Motor neuron (in vitro differentiated cells): ENCODE results near the gene MPHOSPH9. TPM values are rescaled to one million over a fixed set of nuclear protein-coding genes. Genes with fewer than 3 reads are reported as not detected.

Source experiments
- ATAC-seq, 8 experiments: fragments of 200-7000 bp; cut with Tn5 transposase; replicated peaks in 6 of 8; 2 replicates each; pipeline ENCODE4 v1.8.0; 2021; ENCODE audit warnings: mild to moderate bottlenecking in 8 of 8, moderate library complexity in 8 of 8
- H3K27ac ChIP-seq, 2 donors: fragments of 250-450 bp; sonication (Bioruptor Pico); 2 replicates each; pipeline ENCODE4 v1.9.0; 2021; ENCODE audit warnings: antibody characterized with exemption in 2 of 2, mild to moderate bottlenecking in 2 of 2, moderate library complexity in 1 of 2
- H3K4me1 ChIP-seq, 2 donors: fragments of 250-450 bp; sonication (Bioruptor Pico); replicated peaks in 1 of 2; 2 replicates each; pipeline ENCODE4 v1.6.1; 2021; ENCODE audit warnings: antibody characterized with exemption in 2 of 2, mild to moderate bottlenecking in 2 of 2, moderate library complexity in 1 of 2
- H3K4me3 ChIP-seq, 5 donors: fragments of 250-450 bp; sonication (Bioruptor Pico); 2 replicates each; pipeline ENCODE4 v1.9.0; 2021; ENCODE audit warnings: antibody characterized with exemption in 5 of 5, mild to moderate bottlenecking in 5 of 5, moderate library complexity in 4 of 5
- WGBS, 10 experiments: fragments of 450-650 bp; shearing (Covaris generic); methylation state at CpG; one replicate each; pipeline ENCODE4 v1.0.0; 2022; 5-methylcytosine and 5-hydroxymethylcytosine counted together
- in situ Hi-C, 9 experiments: fragments of 400-800 bp; cut with MboI; loops; one replicate each; pipeline ENCODE4 v1.15.0; 2021; ENCODE audit warnings: low sequenced_read_pairs in 9 of 9, low pct_unique_long_range_greater_than_20kb in 2 of 9; ENCODE audit not compliant: unreplicated experiment in 9 of 9
- total RNA-seq, 8 experiments: library from RNA; unstranded; fragments of 300-600 nt; gene quantifications; 2 replicates each; pipeline versions ENCODE4 v1.2.3 to v1.2.4, GENCODE V29; 2022

MPHOSPH9 gene, protein sequence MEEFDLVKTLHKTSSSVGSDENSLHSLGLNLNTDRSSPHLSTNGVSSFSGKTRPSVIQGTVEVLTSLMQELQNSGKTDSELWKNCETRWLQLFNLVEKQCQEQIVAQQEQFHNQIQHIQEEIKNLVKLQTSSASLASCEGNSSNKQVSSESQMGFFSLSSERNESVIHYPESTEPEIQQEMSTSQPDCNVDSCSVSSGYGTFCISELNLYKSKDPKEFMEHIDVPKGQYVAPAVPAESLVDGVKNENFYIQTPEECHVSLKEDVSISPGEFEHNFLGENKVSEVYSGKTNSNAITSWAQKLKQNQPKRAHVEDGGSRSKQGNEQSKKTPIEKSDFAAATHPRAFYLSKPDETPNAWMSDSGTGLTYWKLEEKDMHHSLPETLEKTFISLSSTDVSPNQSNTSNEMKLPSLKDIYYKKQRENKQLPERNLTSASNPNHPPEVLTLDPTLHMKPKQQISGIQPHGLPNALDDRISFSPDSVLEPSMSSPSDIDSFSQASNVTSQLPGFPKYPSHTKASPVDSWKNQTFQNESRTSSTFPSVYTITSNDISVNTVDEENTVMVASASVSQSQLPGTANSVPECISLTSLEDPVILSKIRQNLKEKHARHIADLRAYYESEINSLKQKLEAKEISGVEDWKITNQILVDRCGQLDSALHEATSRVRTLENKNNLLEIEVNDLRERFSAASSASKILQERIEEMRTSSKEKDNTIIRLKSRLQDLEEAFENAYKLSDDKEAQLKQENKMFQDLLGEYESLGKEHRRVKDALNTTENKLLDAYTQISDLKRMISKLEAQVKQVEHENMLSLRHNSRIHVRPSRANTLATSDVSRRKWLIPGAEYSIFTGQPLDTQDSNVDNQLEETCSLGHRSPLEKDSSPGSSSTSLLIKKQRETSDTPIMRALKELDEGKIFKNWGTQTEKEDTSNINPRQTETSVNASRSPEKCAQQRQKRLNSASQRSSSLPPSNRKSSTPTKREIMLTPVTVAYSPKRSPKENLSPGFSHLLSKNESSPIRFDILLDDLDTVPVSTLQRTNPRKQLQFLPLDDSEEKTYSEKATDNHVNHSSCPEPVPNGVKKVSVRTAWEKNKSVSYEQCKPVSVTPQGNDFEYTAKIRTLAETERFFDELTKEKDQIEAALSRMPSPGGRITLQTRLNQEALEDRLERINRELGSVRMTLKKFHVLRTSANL
- 10 to 100 TPM; 24.8 to 88.3 (median 35.8) TPM for total RNA-seq

GRCh38 chr12:123232807-123233504 lies at the start of gene MPHOSPH9, which contains the start of gene MTRFR:
TSS of gene MPHOSPH9 (minus strand) at chr12:123233141. CDS start at chr12:123230364, 2,777 bp downstream.
TSS of gene MTRFR (plus strand) at chr12:123233436. CDS start at chr12:123253675, 20,239 bp downstream.
- in situ Hi-C loops: loop anchor here in 1 of 9 experiments (25.0 kb wide), 1 partner anchor 371 kb away; no protein-coding TSS in a partner anchor
- peak within 1 kb of the TSS; percentile 81 to 90 for H3K27ac ChIP-seq
- 0 to 6% (median 0%) methylated on average over 6 to 17 of the region's 66 CpGs; no CpG with 5 or more reads in 6 of the 10 experiments for WGBS, 10 experiments
- ATAC-seq: peak; percentile 92 to 95 (median 95)
- peak within 1 kb of the TSS; percentile 67 to 84 (median 79) for H3K4me3 ChIP-seq
- H3K4me1 ChIP-seq: peaks cover 6 to 16% of the 10 kb centered on the region in 2 donors

DNA sequence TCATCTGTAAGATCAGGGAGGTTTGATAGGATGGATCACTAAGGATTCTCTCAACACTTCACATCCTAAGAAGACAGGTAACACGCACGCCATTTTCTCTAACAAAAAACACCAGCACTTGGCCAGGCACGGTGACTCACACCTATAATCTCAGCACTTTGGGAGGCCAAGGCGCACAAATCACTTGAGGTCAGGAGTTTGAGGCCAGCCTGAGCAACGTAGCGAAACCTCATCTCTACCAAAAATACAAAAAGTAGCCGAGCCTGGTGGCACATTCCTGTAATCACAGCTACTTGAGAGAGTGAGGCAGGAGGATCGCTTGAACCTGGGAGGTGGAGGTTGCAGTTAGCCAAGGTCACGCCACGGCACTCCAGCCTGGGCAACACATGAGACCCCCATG lies 49.2 kb upstream of the MPHOSPH9 start:
- no peak for ATAC-seq

DNA sequence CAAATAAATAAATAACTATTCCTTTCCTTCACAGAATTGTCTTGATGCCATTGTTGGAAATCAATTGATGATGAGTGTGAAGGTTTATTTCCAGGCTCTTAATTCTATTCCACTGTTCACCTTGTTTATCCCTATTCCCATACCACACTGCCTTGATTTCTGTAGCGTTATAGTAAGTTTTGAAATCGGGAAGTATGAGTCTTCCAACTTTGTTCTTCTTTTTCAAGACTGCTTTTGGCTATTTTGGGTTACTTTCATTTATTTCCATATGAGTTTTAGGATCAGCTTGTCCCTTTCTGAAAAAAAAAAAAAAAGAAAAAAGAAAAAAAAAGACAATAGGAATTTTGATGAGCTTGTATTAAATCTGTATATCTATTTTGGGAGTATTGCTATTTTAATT lies 48.0 kb upstream of the MPHOSPH9 start:
- Histone ChIP-seq H3K4me1 (no peaks in the 10 kb centered on the region), H3K27ac (no peak overlapping the region), H3K4me3 (no peak overlapping the region)
- 70 to 100% (median 100%) methylated on average over 1 to 2 of the region's 2 CpGs; no CpG with 5 or more reads in 1 of the 10 experiments for WGBS, 10 experiments
- in situ Hi-C loops: no loop called here
- ATAC-seq: no peak

More for the DNA sequence above, 49.2 kb upstream of the MPHOSPH9 start:
- WGBS, 10 experiments: 67 to 100% (median 87%) methylated on average over 1 to 6 of the region's 10 CpGs; no CpG with 5 or more reads in 2 of the 10 experiments
- H3K4me1 ChIP-seq: peaks cover 0 to 3% of the 10 kb centered on the region in 2 donors
- H3K27ac ChIP-seq: no peak overlapping the region
- in situ Hi-C loops: no loop called here
- H3K4me3 ChIP-seq: no peak overlapping the region

DNA sequence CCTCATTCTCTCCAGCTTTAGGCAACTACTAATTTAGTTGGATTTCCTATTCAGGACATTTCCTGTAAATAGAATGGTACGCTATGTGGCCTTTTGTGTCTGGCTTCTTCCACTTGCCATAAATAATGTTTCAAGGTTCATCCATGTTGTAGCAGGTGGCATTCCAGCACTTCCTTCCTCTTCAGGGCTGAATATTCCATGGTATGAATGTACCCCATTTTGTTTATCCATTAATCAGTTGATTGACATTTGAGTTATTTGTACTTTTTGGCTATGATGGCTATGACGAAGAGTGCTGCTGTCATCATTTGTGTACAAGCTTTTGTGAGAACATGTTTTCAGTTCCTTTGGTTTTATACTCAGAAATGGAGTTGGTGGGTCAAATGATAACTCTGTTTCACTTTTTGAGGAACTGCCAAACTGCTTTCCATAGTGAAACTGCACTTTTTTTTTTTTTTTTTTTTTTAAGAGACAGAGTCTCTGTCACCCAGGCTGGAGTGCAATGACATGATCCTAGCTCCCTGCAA lies 45.2 kb upstream of the MPHOSPH9 start:
- peaks cover 2 to 3% of the 10 kb centered on the region in 2 donors for H3K4me1 ChIP-seq
- H3K27ac ChIP-seq: no peak overlapping the region
- H3K4me3 ChIP-seq: no peak overlapping the region
- WGBS, 10 experiments: 64 to 100% (median 86%) methylated on average over 1 to 2 of the region's 2 CpGs; no CpG with 5 or more reads in 1 of the 10 experiments
- in situ Hi-C loops: no loop called here
- ATAC-seq: no peak

DNA sequence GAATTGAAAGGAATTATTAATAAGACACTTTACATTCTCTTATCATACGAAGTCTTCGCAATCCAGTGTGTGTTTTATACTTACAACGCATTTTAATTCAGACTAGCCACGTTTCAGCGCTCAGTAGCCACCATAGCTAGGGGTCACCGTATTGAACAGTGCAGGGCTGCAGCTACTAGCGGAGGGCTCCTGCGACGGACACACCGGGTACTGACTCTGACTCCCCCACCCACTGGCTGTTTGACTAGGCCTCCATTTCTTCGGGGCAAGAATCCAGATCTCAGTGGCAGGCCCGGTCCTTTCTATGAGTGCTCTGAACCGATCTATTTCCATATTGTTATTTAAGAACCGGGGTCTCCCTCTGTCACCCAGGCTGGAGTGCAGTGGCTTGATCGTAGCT lies 40.2 kb upstream of the MPHOSPH9 start:
- Histone ChIP-seq H3K4me1 (peaks cover 19 to 23% of the 10 kb centered on the region in 2 donors), H3K27ac (no peak overlapping the region), H3K4me3 (no peak overlapping the region)
- in situ Hi-C loops: no loop called here
- WGBS, 10 experiments: 68 to 100% (median 85%) methylated on average over 2 to 14 of the region's 15 CpGs
- no peak for ATAC-seq

DNA sequence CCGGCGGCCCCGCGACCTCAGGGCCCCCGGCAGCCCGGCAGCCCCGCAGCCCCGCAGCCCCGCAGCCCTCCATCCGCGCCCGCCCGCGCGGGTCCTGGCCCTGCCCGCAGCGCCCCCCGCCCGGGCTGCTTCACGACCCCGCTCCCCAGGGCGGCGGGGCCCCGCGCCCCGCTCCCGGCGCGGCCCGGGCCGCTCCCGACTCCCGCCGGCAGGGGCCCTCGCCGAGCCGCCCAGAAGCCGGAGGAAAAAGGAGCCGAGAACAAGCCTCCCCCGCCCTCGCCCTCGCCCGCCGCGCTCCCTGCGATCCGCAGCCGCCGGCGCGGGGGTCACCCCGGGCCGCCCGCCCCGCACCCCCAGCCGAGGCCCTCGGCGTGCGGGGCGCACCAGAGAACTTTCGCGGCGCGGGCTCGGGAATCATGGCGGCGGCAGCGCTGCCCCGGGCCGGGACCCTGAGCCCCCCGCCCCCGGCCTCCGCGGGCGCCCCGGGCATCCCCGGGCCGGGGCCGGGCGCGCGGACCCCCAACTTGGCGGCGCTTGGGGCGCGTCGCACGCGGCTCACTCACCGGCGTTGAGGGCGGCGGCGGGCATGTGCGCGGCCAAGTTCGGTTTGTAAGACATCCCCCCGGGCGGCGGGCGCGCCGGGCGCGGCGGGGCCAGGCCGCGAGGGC lies 38.2 kb upstream of the MPHOSPH9 start:
- peaks cover 23 to 24% of the 10 kb centered on the region in 2 donors for H3K4me1 ChIP-seq
- peak overlapping the region; percentile 91 to 92 for H3K27ac ChIP-seq
- peak; percentile 21 to 71 (median 34) for ATAC-seq
- no CpG with 5 or more reads among the region's 108 CpGs for WGBS, 10 experiments
- peak overlapping the region; percentile 82 to 98 (median 97) for H3K4me3 ChIP-seq
- in situ Hi-C loops: no loop called here

- Histone ChIP-seq H3K4me1 (peaks cover 23 to 24% of the 10 kb centered on the region in 2 donors), H3K27ac (peak overlapping the region; percentile 91 to 92)
- ATAC-seq: peak in 7 of 8 experiments; percentile 0 to 7 (median 4)
These were observed 37.5 kb upstream of the MPHOSPH9 start for GRCh38 chr12:123270214-123271000.

GRCh38 chr12:123269896-123270213 lies 36.9 kb upstream of the MPHOSPH9 start:
- in situ Hi-C loops: no loop called here
- peak in 2 of 8 experiments; percentile 0 to 3 for ATAC-seq

More at GRCh38 chr12:123270214-123271000, 37.5 kb upstream of the MPHOSPH9 start:
- in situ Hi-C loops: no loop called here
- 0 to 20% (median 7%) methylated on average over 1 to 5 of the region's 51 CpGs; no CpG with 5 or more reads in 7 of the 10 experiments for WGBS, 10 experiments
- peak overlapping the region; percentile 82 to 98 (median 97) for H3K4me3 ChIP-seq

GRCh38 chr12:123269395-123269892 lies 36.5 kb upstream of the MPHOSPH9 start:
- H3K4me3 ChIP-seq: peak overlapping the region; percentile 82 to 98 (median 97)
- 0 to 40% methylated on average over 2 of the region's 32 CpGs; no CpG with 5 or more reads in 8 of the 10 experiments for WGBS, 10 experiments
- in situ Hi-C loops: no loop called here
- H3K4me1 ChIP-seq: peaks cover 23 to 24% of the 10 kb centered on the region in 2 donors
- H3K27ac ChIP-seq: peak overlapping the region; percentile 91 to 92
- peak; percentile 18 to 85 (median 80) for ATAC-seq

More at GRCh38 chr12:123269896-123270213, 36.9 kb upstream of the MPHOSPH9 start:
- H3K4me1 ChIP-seq: peaks cover 23 to 24% of the 10 kb centered on the region in 2 donors
- peak overlapping the region; percentile 82 to 98 (median 97) for H3K4me3 ChIP-seq
- WGBS, 10 experiments: 0% methylated on average over 2 of the region's 7 CpGs; no CpG with 5 or more reads in 8 of the 10 experiments
- peak overlapping the region; percentile 91 to 92 for H3K27ac ChIP-seq

- WGBS, 10 experiments: 80 to 100% methylated on average over 1 of the region's 13 CpGs; no CpG with 5 or more reads in 8 of the 10 experiments
- H3K4me3 ChIP-seq: no peak overlapping the region
- in situ Hi-C loops: no loop called here
These were observed 35.9 kb upstream of the MPHOSPH9 start for GRCh38 chr12:123268850-123269249.

More at GRCh38 chr12:123268850-123269249, 35.9 kb upstream of the MPHOSPH9 start:
- Histone ChIP-seq H3K4me1 (peaks cover 23 to 24% of the 10 kb centered on the region in 2 donors), H3K27ac (peak overlapping the region; percentile 91 to 92)
- ATAC-seq: no peak
